CD4-positive, CD25-positive, alpha-beta regulatory T cell (primary cell): ENCODE data around the gene IL20. TPM values are rescaled to one million over a fixed set of nuclear protein-coding genes. Genes with fewer than 3 reads are reported as not detected.
A peak's percentile ranks its signal among the peaks of the same experiment; 100 is the strongest.

ENCODE experiments used
- ATAC-seq, 2 donors: fragments of 150-1000 bp; cut with Tn5 transposase; one replicate each; pipeline ENCODE4 v1.10.0; 2021; ENCODE audit warnings: low read depth in 2 of 2, moderate number of reproducible peaks in 2 of 2, moderate library complexity in 1 of 2
- DNase-seq, 3 donors: peaks; one replicate each; pipeline versions ENCODE4 v3.0.0 to v3.0.0-alpha.2; 2012 to 2022; ENCODE audit warnings: mixed read lengths in 1 of 3
- H3K27ac ChIP-seq: one replicate; pipeline ENCODE4 v1.7.0; 2013; ENCODE audit warnings: mild to moderate bottlenecking, low read length; ENCODE audit not compliant: insufficient read depth, poor library complexity, severe bottlenecking
- H3K27me3 ChIP-seq: one replicate; pipeline ENCODE4 v1.7.0; 2013; ENCODE audit warnings: low read length; ENCODE audit not compliant: control insufficient read depth, insufficient read depth
- H3K36me3 ChIP-seq: one replicate; pipeline ENCODE4 v1.7.0; 2013; ENCODE audit warnings: mild to moderate bottlenecking, low read length, moderate library complexity; ENCODE audit not compliant: control insufficient read depth, insufficient read depth
- H3K4me1 ChIP-seq: 2 replicates; pipeline ENCODE4 v1.7.0; 2013; ENCODE audit warnings: mild to moderate bottlenecking, low read length; ENCODE audit not compliant: insufficient read depth, control insufficient read depth, poor library complexity, severe bottlenecking
- H3K4me3 ChIP-seq: one replicate; pipeline ENCODE4 v1.7.0; 2013; ENCODE audit warnings: low read depth, mild to moderate bottlenecking, low read length, moderate library complexity
- H3K9me3 ChIP-seq, 2 experiments: 1 replicate in 1 of 2; 2 replicates in 1 of 2; pipeline ENCODE4 v1.7.0; 2013; ENCODE audit warnings: low read length in 2 of 2, mild to moderate bottlenecking in 1 of 2, moderate library complexity in 1 of 2; ENCODE audit not compliant: control insufficient read depth in 2 of 2
- H3K27ac Mint-ChIP-seq, 3 donors: one replicate each; pipeline ENCODE4 v1.8.0; 2020 to 2022; ENCODE audit warnings: mild to moderate bottlenecking in 3 of 3, mixed read lengths in 3 of 3, moderate library complexity in 2 of 3
- H3K27me3 Mint-ChIP-seq: one replicate; pipeline ENCODE4 v1.8.0; 2022; ENCODE audit warnings: mild to moderate bottlenecking, mixed read lengths
- H3K36me3 Mint-ChIP-seq: one replicate; pipeline ENCODE4 v1.8.0; 2020; ENCODE audit warnings: mixed read lengths
- H3K4me1 Mint-ChIP-seq, 4 donors: one replicate each; pipeline ENCODE4 v1.8.0; 2020 to 2022; ENCODE audit warnings: mixed read lengths in 4 of 4, mild to moderate bottlenecking in 1 of 4
- H3K4me3 Mint-ChIP-seq, 4 donors: one replicate each; pipeline ENCODE4 v1.8.0; 2020 to 2022; ENCODE audit warnings: mild to moderate bottlenecking in 4 of 4, mixed read lengths in 4 of 4, moderate library complexity in 3 of 4
- H3K9me3 Mint-ChIP-seq, 7 donors: one replicate each; pipeline ENCODE4 v1.8.0; 2020 to 2022; ENCODE audit warnings: mixed read lengths in 7 of 7, mild to moderate bottlenecking in 3 of 7, moderate library complexity in 2 of 7
- polyA plus RNA-seq, 4 donors: library from polyadenylated mRNA; unstranded; fragments of 300-500 nt; fragmentation: Illumina TruSeq; gene quantifications; one replicate each; pipeline ENCODE4 v1.2.3, GENCODE V29; 2021
- total RNA-seq: library from RNA; stranded (reverse); gene quantifications from one replicate; pipeline ENCODE4 v1.2.3, GENCODE V29; 2022

Gene IL20
- total and polyA plus RNA-seq, 5 donors from 2014 or later, result not detected

- Mint-ChIP-seq H3K27ac (no peak overlapping the region), H3K27me3 (peaks cover 12% of the 10 kb centered on the region), H3K36me3 (peaks cover 19% of the 10 kb centered on the region), H3K4me3 (no peak overlapping the region), H3K9me3 (peaks cover 4 to 30% (median 11%) of the 10 kb centered on the region in 7 donors), H3K4me1 (peaks cover 0 to 5% (median 1%) of the 10 kb centered on the region in 4 donors)
- ATAC-seq, result no peak
- no peak overlapping the region for H3K27ac ChIP-seq
- peaks cover 17 to 30% of the 10 kb centered on the region in 2 experiments for H3K9me3 ChIP-seq
- H3K36me3 ChIP-seq, result no peaks in the 10 kb centered on the region
- DNase-seq, result no peak
- no peaks in the 10 kb centered on the region for H3K27me3 ChIP-seq
- no peak overlapping the region for H3K4me3 ChIP-seq
- H3K4me1 ChIP-seq, result no peaks in the 10 kb centered on the region
Measured at GRCh38 chr1:206880314-206880713, 14.9 kb downstream of the IL20 start.

GRCh38 chr1:206882555-206882954 is 17.1 kb downstream of the IL20 start:
- DNase-seq, result no peak
- Mint-ChIP-seq H3K4me3 (peak overlapping the region in 1 of 4 donors; percentile 11), H3K36me3 (peaks cover 17% of the 10 kb centered on the region), H3K4me1 (peaks cover 0 to 5% (median 1%) of the 10 kb centered on the region in 4 donors), H3K27ac (no peak overlapping the region), H3K9me3 (peaks cover 1 to 15% (median 7%) of the 10 kb centered on the region in 7 donors), H3K27me3 (peaks cover 10% of the 10 kb centered on the region)
- no peak for ATAC-seq
- no peaks in the 10 kb centered on the region for H3K36me3 ChIP-seq
- no peaks in the 10 kb centered on the region for H3K4me1 ChIP-seq
- no peak overlapping the region for H3K4me3 ChIP-seq
- H3K9me3 ChIP-seq, result peaks cover 8 to 16% of the 10 kb centered on the region in 2 experiments
- no peaks in the 10 kb centered on the region for H3K27me3 ChIP-seq
- no peak overlapping the region for H3K27ac ChIP-seq

- Histone ChIP-seq H3K4me1 (no peaks in the 10 kb centered on the region), H3K27ac (no peak overlapping the region), H3K36me3 (no peaks in the 10 kb centered on the region), H3K27me3 (no peaks in the 10 kb centered on the region), H3K4me3 (no peak overlapping the region), H3K9me3 (peaks cover 7 to 10% of the 10 kb centered on the region in 2 experiments)
- peaks cover 10% of the 10 kb centered on the region for H3K27me3 Mint-ChIP-seq
- peaks cover 15% of the 10 kb centered on the region for H3K36me3 Mint-ChIP-seq
- peaks cover 0 to 5% (median 1%) of the 10 kb centered on the region in 4 donors for H3K4me1 Mint-ChIP-seq
- H3K27ac Mint-ChIP-seq, result no peak overlapping the region
- DNase-seq (no peak), ATAC-seq (no peak)
- peaks cover 1 to 12% (median 4%) of the 10 kb centered on the region in 7 donors for H3K9me3 Mint-ChIP-seq
- H3K4me3 Mint-ChIP-seq, result no peak overlapping the region
Measured at GRCh38 chr1:206883160-206883559, 17.7 kb downstream of the IL20 start.

- H3K4me1 Mint-ChIP-seq, result peaks cover 0 to 5% (median 3%) of the 10 kb centered on the region in 4 donors
- no peak overlapping the region for H3K4me3 ChIP-seq
- no peaks in the 10 kb centered on the region for H3K36me3 ChIP-seq
- ATAC-seq (no peak), DNase-seq (no peak)
- peaks cover 11% of the 10 kb centered on the region for H3K36me3 Mint-ChIP-seq
- peaks cover 10% of the 10 kb centered on the region for H3K27me3 Mint-ChIP-seq
- H3K27ac Mint-ChIP-seq, result no peak overlapping the region
- H3K9me3 ChIP-seq, result peaks cover 0 to 4% of the 10 kb centered on the region in 2 experiments
- peaks cover 0 to 7% (median 2%) of the 10 kb centered on the region in 7 donors for H3K9me3 Mint-ChIP-seq
- no peak overlapping the region for H3K27ac ChIP-seq
- H3K4me3 Mint-ChIP-seq, result no peak overlapping the region
- H3K27me3 ChIP-seq, result no peaks in the 10 kb centered on the region
- H3K4me1 ChIP-seq, result no peaks in the 10 kb centered on the region
Measured at GRCh38 chr1:206883876-206884275, 18.5 kb downstream of the IL20 start.

GRCh38 chr1:206885341-206886060 is 20.1 kb downstream of the IL20 start:
- H3K9me3 Mint-ChIP-seq, result no peaks in the 10 kb centered on the region
- peaks cover 0 to 7% (median 3%) of the 10 kb centered on the region in 4 donors for H3K4me1 Mint-ChIP-seq
- Histone ChIP-seq H3K4me1 (no peaks in the 10 kb centered on the region), H3K4me3 (no peak overlapping the region), H3K36me3 (no peaks in the 10 kb centered on the region), H3K9me3 (no peaks in the 10 kb centered on the region), H3K27ac (no peak overlapping the region), H3K27me3 (no peaks in the 10 kb centered on the region)
- peak overlapping the region in 1 of 3 donors; percentile 45 for H3K27ac Mint-ChIP-seq
- DNase-seq, result no peak
- H3K27me3 Mint-ChIP-seq, result peaks cover 10% of the 10 kb centered on the region
- ATAC-seq, result no peak
- H3K36me3 Mint-ChIP-seq, result peaks cover 8% of the 10 kb centered on the region
- H3K4me3 Mint-ChIP-seq, result no peak overlapping the region

- H3K4me3 ChIP-seq, result no peak overlapping the region
- ATAC-seq (no peak), DNase-seq (no peak)
- H3K36me3 ChIP-seq, result no peaks in the 10 kb centered on the region
- Mint-ChIP-seq H3K4me3 (no peak overlapping the region), H3K27ac (no peak overlapping the region), H3K4me1 (peaks cover 0 to 16% (median 10%) of the 10 kb centered on the region in 4 donors), H3K36me3 (peaks cover 12% of the 10 kb centered on the region), H3K9me3 (no peaks in the 10 kb centered on the region), H3K27me3 (peaks cover 10% of the 10 kb centered on the region)
- H3K4me1 ChIP-seq, result no peaks in the 10 kb centered on the region
- no peaks in the 10 kb centered on the region for H3K9me3 ChIP-seq
- no peaks in the 10 kb centered on the region for H3K27me3 ChIP-seq
- no peak overlapping the region for H3K27ac ChIP-seq
Measured at GRCh38 chr1:206886831-206887230, 21.4 kb downstream of the IL20 start.

GRCh38 chr1:206887701-206888100 is 22.3 kb downstream of the IL20 start:
- DNase-seq (no peak), ATAC-seq (no peak)
- Mint-ChIP-seq H3K4me3 (no peak overlapping the region), H3K9me3 (no peaks in the 10 kb centered on the region), H3K27ac (no peak overlapping the region), H3K36me3 (peaks cover 12% of the 10 kb centered on the region), H3K27me3 (peaks cover 10% of the 10 kb centered on the region), H3K4me1 (peaks cover 0 to 16% (median 10%) of the 10 kb centered on the region in 4 donors)
- H3K9me3 ChIP-seq, result no peaks in the 10 kb centered on the region
- H3K27me3 ChIP-seq, result no peaks in the 10 kb centered on the region
- H3K36me3 ChIP-seq, result no peaks in the 10 kb centered on the region
- no peaks in the 10 kb centered on the region for H3K4me1 ChIP-seq
- H3K4me3 ChIP-seq, result no peak overlapping the region
- no peak overlapping the region for H3K27ac ChIP-seq
